Neural progenitor cell (in vitro differentiated cells): ENCODE measurements around the gene GRID1. TPM values are rescaled to one million over a fixed set of nuclear protein-coding genes. Genes with fewer than 3 reads are reported as not detected.

Experiments
- DNase-seq: peaks from one replicate; pipeline ENCODE4 v3.0.0-alpha.2; 2016; ENCODE audit warnings: low spot score
- H2AFZ ChIP-seq: fragments of 200-600 bp; sonication (generic); replicated peaks from 2 replicates; pipeline ENCODE4 v1.6.1; 2016; ENCODE audit warnings: antibody characterized with exemption
- H3F3A ChIP-seq: fragments of 200-600 bp; sonication (generic); 2 replicates; pipeline ENCODE4 v1.6.1; 2016; ENCODE audit warnings: antibody characterized with exemption, low read depth
- H3K27ac ChIP-seq: fragments of 200-600 bp; sonication (generic); 2 replicates; pipeline ENCODE4 v1.5.1; 2016; ENCODE audit warnings: mild to moderate bottlenecking
- H3K27me3 ChIP-seq: fragments of 200-600 bp; sonication (generic); 2 replicates; pipeline ENCODE4 v1.6.1; 2016; ENCODE audit warnings: mild to moderate bottlenecking, moderate library complexity
- H3K36me3 ChIP-seq: fragments of 200-600 bp; sonication (generic); 2 replicates; pipeline ENCODE4 v1.5.1; 2016
- H3K4me1 ChIP-seq: fragments of 200-600 bp; sonication (generic); 2 replicates; pipeline ENCODE4 v1.6.1; 2016; ENCODE audit warnings: mixed run types
- H3K4me2 ChIP-seq: fragments of 200-600 bp; sonication (generic); 2 replicates; pipeline ENCODE4 v1.6.1; 2016
- H3K4me3 ChIP-seq: fragments of 200-600 bp; sonication (generic); 2 replicates; pipeline ENCODE4 v1.5.1; 2016
- H3K79me2 ChIP-seq: fragments of 200-600 bp; sonication (generic); 2 replicates; pipeline ENCODE4 v1.6.1; 2016; ENCODE audit warnings: low read depth
- H3K9ac ChIP-seq: fragments of 200-600 bp; sonication (generic); 2 replicates; pipeline ENCODE4 v1.6.1; 2016
- H3K9me3 ChIP-seq: fragments of 200-600 bp; sonication (generic); 2 replicates; pipeline ENCODE4 v1.5.1; 2016; ENCODE audit warnings: low read depth
- H4K20me1 ChIP-seq: fragments of 200-600 bp; sonication (generic); 2 replicates; pipeline ENCODE4 v1.6.1; 2016; ENCODE audit warnings: low read depth
- H3K27ac Mint-ChIP-seq: 3 replicates; pipeline ENCODE4 v1.8.0; 2021; ENCODE audit warnings: mixed read lengths
- H3K27me3 Mint-ChIP-seq: 2 replicates; pipeline ENCODE4 v1.8.0; 2022; ENCODE audit warnings: low read depth, mild to moderate bottlenecking, inconsistent platforms, moderate library complexity, mixed read lengths; ENCODE audit not compliant: insufficient read depth
- H3K36me3 Mint-ChIP-seq: 3 replicates; pipeline ENCODE4 v1.8.0; 2021; ENCODE audit warnings: mixed read lengths
- H3K4me1 Mint-ChIP-seq: 3 replicates; pipeline ENCODE4 v1.8.0; 2021; ENCODE audit warnings: mixed read lengths
- H3K4me3 Mint-ChIP-seq: 3 replicates; pipeline ENCODE4 v1.8.0; 2021; ENCODE audit warnings: mild to moderate bottlenecking, moderate library complexity, mixed read lengths
- H3K9me3 Mint-ChIP-seq: 3 replicates; pipeline ENCODE4 v1.8.0; 2020; ENCODE audit warnings: mixed read lengths
- CTCF ChIP-seq: fragments of 200-600 bp; sonication (generic); IDR thresholded peaks from 2 replicates; pipeline ENCODE4 v1.5.1; 2017; ENCODE audit warnings: antibody characterized with exemption, mild to moderate bottlenecking
- EZH2 ChIP-seq: fragments of 200-600 bp; sonication (generic); IDR thresholded peaks from 2 replicates; pipeline ENCODE4 v1.6.1; 2017; ENCODE audit warnings: antibody characterized with exemption, mild to moderate bottlenecking, moderate library complexity
- EZH2phosphoT487 ChIP-seq: fragments of 200-600 bp; sonication (generic); IDR thresholded peaks from 2 replicates; pipeline ENCODE4 v1.6.1; 2017; ENCODE audit warnings: antibody characterized with exemption
- total RNA-seq: library from RNA; depleted of rRNA; stranded (reverse); fragments of >200 nt; gene quantifications from 2 replicates; pipeline ENCODE4 v1.2.3, GENCODE V29; 2015; ENCODE audit warnings: low replicate concordance

GRID1 gene
- total RNA-seq, 1 donor from 2014 or later, result not detected

- TF ChIP-seq CTCF (no peak), EZH2phosphoT487 (no peak), EZH2 (no peak)
- H3K9me3 Mint-ChIP-seq, result no peaks in the 10 kb centered on the region
- H3K4me1 Mint-ChIP-seq, result peaks cover 6% of the 10 kb centered on the region
- H3K27ac Mint-ChIP-seq, result no peak overlapping the region
- H3K36me3 ChIP-seq, result no peaks in the 10 kb centered on the region
- no peak overlapping the region for H3K4me3 Mint-ChIP-seq
- DNase-seq, result no peak
- H3K9me3 ChIP-seq, result no peaks in the 10 kb centered on the region
- no peaks in the 10 kb centered on the region for H3F3A ChIP-seq
- no peaks in the 10 kb centered on the region for H3K4me1 ChIP-seq
- no peaks in the 10 kb centered on the region for H3K27me3 ChIP-seq
- no peaks in the 10 kb centered on the region for H3K79me2 ChIP-seq
- no peak overlapping the region for H2AFZ ChIP-seq
- no peak overlapping the region for H3K4me2 ChIP-seq
- H3K27me3 Mint-ChIP-seq, result peaks cover 11% of the 10 kb centered on the region
- H4K20me1 ChIP-seq, result no peaks in the 10 kb centered on the region
- H3K4me3 ChIP-seq, result no peak overlapping the region
- H3K36me3 Mint-ChIP-seq, result no peaks in the 10 kb centered on the region
- no peak overlapping the region for H3K27ac ChIP-seq
- H3K9ac ChIP-seq, result no peak overlapping the region
Observed at GRCh38 chr10:85924382-85925102, 442.1 kb downstream of the GRID1 start.

- Histone ChIP-seq H3K9me3 (no peaks in the 10 kb centered on the region), H4K20me1 (no peaks in the 10 kb centered on the region), H3K4me2 (no peak overlapping the region), H3K36me3 (no peaks in the 10 kb centered on the region), H3K4me1 (no peaks in the 10 kb centered on the region), H3K79me2 (no peaks in the 10 kb centered on the region), H3F3A (no peaks in the 10 kb centered on the region), H3K4me3 (no peak overlapping the region), H3K9ac (no peak overlapping the region), H3K27ac (no peak overlapping the region), H3K27me3 (no peaks in the 10 kb centered on the region), H2AFZ (no peak overlapping the region)
- Mint-ChIP-seq H3K9me3 (no peaks in the 10 kb centered on the region), H3K27ac (no peak overlapping the region), H3K4me3 (no peak overlapping the region), H3K4me1 (peaks cover 9% of the 10 kb centered on the region), H3K27me3 (peaks cover 12% of the 10 kb centered on the region), H3K36me3 (no peaks in the 10 kb centered on the region)
- TF ChIP-seq CTCF (no peak), EZH2phosphoT487 (no peak), EZH2 (no peak)
- no peak for DNase-seq
Observed at GRCh38 chr10:85922356-85923129, 444.1 kb downstream of the GRID1 start.

- Histone ChIP-seq H4K20me1 (no peaks in the 10 kb centered on the region), H3K27me3 (no peaks in the 10 kb centered on the region), H3F3A (no peaks in the 10 kb centered on the region), H3K9ac (no peak overlapping the region), H2AFZ (no peak overlapping the region), H3K27ac (no peak overlapping the region), H3K4me2 (no peak overlapping the region), H3K9me3 (no peaks in the 10 kb centered on the region), H3K4me3 (no peak overlapping the region), H3K4me1 (no peaks in the 10 kb centered on the region), H3K36me3 (no peaks in the 10 kb centered on the region), H3K79me2 (no peaks in the 10 kb centered on the region)
- H3K36me3 Mint-ChIP-seq, result no peaks in the 10 kb centered on the region
- TF ChIP-seq EZH2phosphoT487, result no peak
- TF ChIP-seq CTCF, result no peak
- no peak for TF ChIP-seq EZH2
- no peak overlapping the region for H3K27ac Mint-ChIP-seq
- H3K4me1 Mint-ChIP-seq, result peaks cover 13% of the 10 kb centered on the region
- no peak for DNase-seq
- H3K9me3 Mint-ChIP-seq, result no peaks in the 10 kb centered on the region
- peaks cover 12% of the 10 kb centered on the region for H3K27me3 Mint-ChIP-seq
- no peak overlapping the region for H3K4me3 Mint-ChIP-seq
Observed at GRCh38 chr10:85921789-85922188, 444.8 kb downstream of the GRID1 start.
